HFFc6 (cell line): ENCODE results near the gene INSC. TPM values are rescaled to one million over a fixed set of nuclear protein-coding genes. Genes with fewer than 3 reads are reported as not detected.

Experiments used
- DNase-seq: peaks from one replicate; pipeline ENCODE4 v3.0.0-alpha.2; 2018
- H3K27ac Mint-ChIP-seq: 2 replicates; pipeline ENCODE4 v1.8.0; 2020; ENCODE audit warnings: mild to moderate bottlenecking, mixed read lengths
- H3K27me3 Mint-ChIP-seq: 2 replicates; pipeline ENCODE4 v1.8.0; 2021; ENCODE audit warnings: mild to moderate bottlenecking, moderate library complexity, mixed read lengths; ENCODE audit not compliant: insufficient read depth
- H3K36me3 Mint-ChIP-seq: 2 replicates; pipeline ENCODE4 v1.8.0; 2021; ENCODE audit warnings: low read depth, mixed read lengths
- H3K4me1 Mint-ChIP-seq: 2 replicates; pipeline ENCODE4 v1.8.0; 2020; ENCODE audit warnings: low read depth, mixed read lengths
- H3K4me3 Mint-ChIP-seq: 2 replicates; pipeline ENCODE4 v1.8.0; 2020; ENCODE audit warnings: mild to moderate bottlenecking, moderate library complexity, mixed read lengths
- H3K9me3 Mint-ChIP-seq: 2 replicates; pipeline ENCODE4 v1.8.0; 2020; ENCODE audit warnings: mild to moderate bottlenecking, mixed read lengths
- total RNA-seq, 6 experiments: library from RNA; stranded (reverse); fragmentation: NEBNext Ultra II Directional; extraction: Animal tissue kit (Norgen Biotek cat#: 25700); gene quantifications; 2 replicates in 1 of 6; 3 replicates in 5 of 6; pipeline ENCODE4 v1.2.3, GENCODE V29; 2021
- TF ChIP-seq, protein P1 (sequence below): fragments of 200-600 bp; sonication (generic); IDR thresholded peaks from 2 replicates; pipeline ENCODE4 v1.5.0; 2021; ENCODE audit warnings: antibody characterized with exemption, mild to moderate bottlenecking

Gene INSC
- total RNA-seq, 6 experiments from 2014 or later, result 0.08 to 0.43 (median 0.16) TPM

DNA sequence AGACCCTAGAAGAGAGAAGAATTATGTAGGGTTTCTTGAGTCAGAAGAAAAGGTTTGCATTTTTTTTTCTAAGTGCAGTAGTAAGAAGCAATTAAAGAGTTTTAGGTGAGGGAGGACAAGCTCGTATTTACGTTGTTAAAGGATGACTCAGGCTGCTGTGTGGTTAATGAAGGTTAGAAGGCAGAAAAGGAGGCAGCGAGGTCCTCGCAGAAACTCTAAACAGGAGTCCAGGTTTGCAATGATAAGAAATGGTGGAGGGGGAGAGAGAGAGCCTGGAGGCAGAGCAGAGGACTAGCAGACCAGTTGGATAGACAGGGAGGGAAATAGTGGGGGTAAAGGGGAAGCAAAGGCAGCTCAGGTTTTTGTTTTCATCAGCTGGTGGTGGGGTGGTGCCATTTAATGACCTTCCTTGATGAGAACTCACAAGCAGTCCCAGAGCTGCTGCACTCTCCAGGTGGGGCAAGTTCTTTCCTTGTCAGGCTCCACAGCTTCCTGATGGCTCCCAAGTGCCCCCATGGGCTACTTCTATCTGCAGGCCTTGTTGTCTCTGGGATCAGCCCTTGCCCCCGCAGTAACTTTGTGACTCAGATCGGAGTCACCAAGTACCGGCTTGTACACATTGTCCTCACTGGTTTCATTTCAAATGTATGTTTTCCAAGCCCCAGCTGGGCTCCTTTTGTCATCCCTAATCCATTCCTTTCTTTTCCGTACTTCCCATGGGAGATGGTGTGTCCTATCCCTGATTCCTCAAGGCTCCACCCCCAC, 8.3 kb upstream of the INSC start:
- H3K4me1 Mint-ChIP-seq, result peaks cover 57% of the 10 kb centered on the region
- TF ChIP-seq, protein P1, sequence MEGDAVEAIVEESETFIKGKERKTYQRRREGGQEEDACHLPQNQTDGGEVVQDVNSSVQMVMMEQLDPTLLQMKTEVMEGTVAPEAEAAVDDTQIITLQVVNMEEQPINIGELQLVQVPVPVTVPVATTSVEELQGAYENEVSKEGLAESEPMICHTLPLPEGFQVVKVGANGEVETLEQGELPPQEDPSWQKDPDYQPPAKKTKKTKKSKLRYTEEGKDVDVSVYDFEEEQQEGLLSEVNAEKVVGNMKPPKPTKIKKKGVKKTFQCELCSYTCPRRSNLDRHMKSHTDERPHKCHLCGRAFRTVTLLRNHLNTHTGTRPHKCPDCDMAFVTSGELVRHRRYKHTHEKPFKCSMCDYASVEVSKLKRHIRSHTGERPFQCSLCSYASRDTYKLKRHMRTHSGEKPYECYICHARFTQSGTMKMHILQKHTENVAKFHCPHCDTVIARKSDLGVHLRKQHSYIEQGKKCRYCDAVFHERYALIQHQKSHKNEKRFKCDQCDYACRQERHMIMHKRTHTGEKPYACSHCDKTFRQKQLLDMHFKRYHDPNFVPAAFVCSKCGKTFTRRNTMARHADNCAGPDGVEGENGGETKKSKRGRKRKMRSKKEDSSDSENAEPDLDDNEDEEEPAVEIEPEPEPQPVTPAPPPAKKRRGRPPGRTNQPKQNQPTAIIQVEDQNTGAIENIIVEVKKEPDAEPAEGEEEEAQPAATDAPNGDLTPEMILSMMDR, result no peak
- peak overlapping the region; percentile 78 for H3K27ac Mint-ChIP-seq

DNA sequence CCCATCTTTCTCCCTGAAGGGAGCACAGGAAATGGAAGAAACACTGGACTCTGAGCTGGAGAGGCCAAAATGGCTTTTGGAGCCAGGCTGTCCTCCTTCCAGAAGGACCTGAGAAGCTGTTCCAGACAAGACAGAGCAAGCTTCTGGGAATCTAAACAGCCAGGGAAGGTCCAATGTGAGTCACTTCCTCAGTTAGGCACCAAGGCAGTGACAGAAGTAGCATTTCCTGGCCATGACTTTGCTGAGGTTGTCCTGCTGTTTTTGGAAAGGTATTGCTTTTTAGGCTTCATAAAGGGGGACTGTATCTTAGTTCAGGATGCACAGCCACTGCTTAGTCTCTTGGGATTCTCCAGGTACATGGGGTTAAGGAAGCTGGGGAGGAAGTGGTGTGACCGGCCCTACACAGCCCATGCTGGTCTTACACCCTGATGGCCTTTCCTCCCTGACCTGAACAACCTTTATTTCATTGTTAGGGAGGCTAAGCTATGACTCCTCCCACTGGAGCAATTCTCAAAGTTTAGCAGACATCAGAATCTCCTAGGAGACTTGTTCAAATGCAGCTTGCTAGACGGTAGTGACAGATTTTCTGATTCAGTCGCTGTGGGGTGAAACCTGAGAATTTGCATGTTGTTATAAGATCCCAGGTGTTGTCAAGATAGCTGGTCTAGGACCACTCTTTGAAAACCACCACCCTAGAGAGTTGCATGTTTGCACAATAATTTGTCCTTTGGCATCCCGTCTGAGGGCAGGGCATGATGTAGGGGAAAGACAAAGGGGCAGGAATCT, 6.8 kb upstream of the INSC start:
- DNase-seq, result peak; percentile 42
- Mint-ChIP-seq H3K4me1 (peaks cover 54% of the 10 kb centered on the region), H3K27ac (peak overlapping the region; percentile 78), H3K4me3 (peak overlapping the region; percentile 21; the same call in 1 of the 2 replicates), H3K36me3 (no peaks in the 10 kb centered on the region), H3K27me3 (no peaks in the 10 kb centered on the region), H3K9me3 (no peaks in the 10 kb centered on the region; the same call in 1 of the 2 replicates)
- TF ChIP-seq, protein P1, result no peak

More for the DNA sequence above, 8.3 kb upstream of the INSC start:
- Mint-ChIP-seq H3K4me3 (peak overlapping the region; percentile 61), H3K36me3 (no peaks in the 10 kb centered on the region), H3K27me3 (no peaks in the 10 kb centered on the region), H3K9me3 (no peaks in the 10 kb centered on the region; the same call in 1 of the 2 replicates)
- DNase-seq, result peak; percentile 65

DNA sequence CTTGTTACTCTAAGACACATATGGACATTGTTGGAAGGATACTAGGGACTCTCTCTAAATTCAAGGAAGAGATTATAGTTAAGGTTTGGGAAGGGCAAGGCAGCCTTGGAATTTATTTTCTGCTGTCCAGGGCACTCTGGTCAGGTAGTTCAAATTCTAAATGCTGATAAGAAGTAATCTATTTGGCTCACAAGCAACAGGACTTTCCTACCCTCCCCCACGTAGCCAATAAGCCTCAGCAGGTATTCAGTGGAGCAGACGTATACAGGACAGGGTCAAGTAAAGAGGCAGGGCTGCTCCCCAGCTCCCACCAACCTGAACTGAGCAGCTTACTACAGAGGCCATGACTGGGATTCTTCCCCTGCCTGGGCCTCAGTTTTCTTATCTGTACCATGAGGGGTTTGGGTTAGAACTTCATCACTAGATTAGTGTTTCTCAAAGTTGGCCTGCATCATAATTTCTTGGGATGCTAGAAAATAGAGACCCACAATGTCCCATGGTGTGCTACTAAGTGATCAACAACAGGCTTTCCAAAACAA, 6.1 kb upstream of the INSC start:
- Mint-ChIP-seq H3K36me3 (no peaks in the 10 kb centered on the region), H3K27ac (peak overlapping the region; percentile 78; the same call in 1 of the 2 replicates), H3K9me3 (no peaks in the 10 kb centered on the region; the same call in 1 of the 2 replicates), H3K4me3 (no peak overlapping the region), H3K4me1 (peaks cover 50% of the 10 kb centered on the region), H3K27me3 (no peaks in the 10 kb centered on the region)
- TF ChIP-seq, protein P1, result no peak
- no peak for DNase-seq

DNA sequence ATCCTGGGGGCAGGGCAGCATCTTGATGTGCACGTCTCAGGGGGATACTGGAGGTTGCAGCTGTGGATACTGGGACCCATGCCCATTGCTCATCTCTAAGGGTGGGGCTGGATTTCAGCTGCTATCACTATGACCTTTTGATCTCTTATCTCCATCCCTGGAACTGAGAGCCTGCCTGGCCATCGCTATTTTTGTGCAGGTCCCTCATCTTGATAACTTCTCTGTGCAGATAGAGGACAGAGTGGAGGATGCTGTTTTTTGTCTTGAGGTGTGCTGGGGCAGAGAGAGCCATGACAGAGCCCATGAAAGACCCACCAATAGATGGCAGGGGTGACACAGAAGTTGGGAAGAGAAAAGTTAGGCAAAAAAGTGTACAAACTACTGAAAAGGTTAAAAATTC, 5.1 kb upstream of the INSC start:
- TF ChIP-seq, protein P1, result no peak
- H3K27ac Mint-ChIP-seq, result no peak overlapping the region
- H3K27me3 Mint-ChIP-seq, result no peaks in the 10 kb centered on the region; the same call in 1 of the 2 replicates
- no peaks in the 10 kb centered on the region for H3K36me3 Mint-ChIP-seq
- H3K9me3 Mint-ChIP-seq, result no peaks in the 10 kb centered on the region
- DNase-seq, result no peak
- H3K4me1 Mint-ChIP-seq, result peaks cover 41% of the 10 kb centered on the region
- H3K4me3 Mint-ChIP-seq, result no peak overlapping the region

DNA sequence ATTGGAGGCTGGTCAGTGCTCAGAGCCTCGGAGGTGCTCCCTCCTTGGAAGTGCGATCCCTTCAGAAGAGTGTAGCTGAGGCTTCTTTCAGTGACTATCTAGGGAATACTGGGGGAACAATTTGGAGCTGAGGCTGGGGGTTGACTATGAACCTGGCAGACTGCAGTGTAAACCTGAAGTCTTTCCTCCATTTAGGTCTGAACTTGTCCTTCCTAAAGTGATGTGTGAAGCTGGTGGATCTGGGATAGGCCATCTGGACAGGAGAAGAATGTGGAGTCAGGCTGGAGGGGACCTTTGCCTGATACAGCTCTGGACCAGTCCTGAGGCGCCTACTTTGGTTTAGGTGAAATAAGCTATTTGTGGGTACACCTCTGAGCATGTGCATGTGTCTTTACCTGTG, 3.5 kb upstream of the INSC start:
- Mint-ChIP-seq H3K27ac (no peak overlapping the region), H3K4me1 (peaks cover 30% of the 10 kb centered on the region), H3K27me3 (no peaks in the 10 kb centered on the region; the same call in none of the 2 replicates), H3K4me3 (no peak overlapping the region), H3K9me3 (no peaks in the 10 kb centered on the region), H3K36me3 (no peaks in the 10 kb centered on the region)
- TF ChIP-seq, protein P1, result no peak
- no peak for DNase-seq
